Mesenteric fat pad (tissue), 1 donor: Measurements from ENCODE around the gene DARS1. TPM values are rescaled to one million over a fixed set of nuclear protein-coding genes. Genes with fewer than 3 reads are reported as not detected.

Experiments used
- DNase-seq: peaks from one replicate; pipeline ENCODE4 v3.0.0-alpha.2; 2020; ENCODE audit warnings: low spot score
- total RNA-seq: library from RNA; stranded (reverse); fragmentation: NEBNext Ultra II Directional; extraction: Animal tissue kit (Norgen Biotek cat#: 25700); gene quantifications from one replicate; pipeline ENCODE4 v1.2.1, GENCODE V29; 2021
- donor health status: DM: yes; HTN: yes; CAD: no.

The DARS1 gene
- total RNA-seq, 1 donor from 2014 or later = 62.8 TPM

- DNase-seq = no peak
These were observed 37.9 kb downstream of the DARS1 start for GRCh38 chr2:135947483-135947882.

GRCh38 chr2:135945526-135945925, 39.9 kb downstream of the DARS1 start:
- DNase-seq = no peak

- no peak for DNase-seq
These were observed 40.8 kb downstream of the DARS1 start for GRCh38 chr2:135944625-135945024.

- no peak for DNase-seq
These were observed 42.3 kb downstream of the DARS1 start for GRCh38 chr2:135942936-135943688.

- no peak for DNase-seq
These were observed 48.9 kb downstream of the DARS1 start for GRCh38 chr2:135936524-135936923.

GRCh38 chr2:135935914-135936313, 49.5 kb downstream of the DARS1 start:
- DNase-seq = no peak

DNA sequence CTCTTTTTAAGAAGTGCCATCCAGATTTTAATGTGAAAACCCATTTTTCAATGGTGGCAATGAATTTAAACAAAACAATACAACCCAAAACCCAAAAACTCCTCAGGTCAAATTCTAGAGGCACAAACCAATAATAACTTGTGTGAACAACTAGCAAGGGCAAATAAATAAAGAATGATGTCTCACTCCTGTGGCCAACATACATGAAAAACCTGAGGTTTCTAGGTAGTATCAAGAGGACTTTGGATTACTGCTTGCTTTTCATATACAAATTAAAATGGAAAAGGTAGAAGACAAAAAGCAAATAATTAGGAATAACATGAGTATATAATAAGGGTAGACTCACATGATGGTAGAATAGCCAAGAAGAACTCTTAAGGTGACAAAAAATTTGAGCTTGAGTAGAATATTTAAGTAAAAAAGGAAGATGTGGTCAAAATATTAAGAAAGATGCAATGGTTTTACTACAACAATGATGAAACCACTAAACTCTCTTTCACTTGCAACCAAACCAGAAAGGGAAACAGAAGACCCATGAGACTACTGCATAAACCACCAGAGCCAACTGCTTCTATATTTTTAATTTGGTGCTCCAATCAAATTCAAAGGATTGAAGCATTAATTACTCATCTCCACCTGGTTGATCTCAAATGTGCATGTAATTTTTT, 53.5 kb downstream of the DARS1 start:
- no peak for DNase-seq

DNA sequence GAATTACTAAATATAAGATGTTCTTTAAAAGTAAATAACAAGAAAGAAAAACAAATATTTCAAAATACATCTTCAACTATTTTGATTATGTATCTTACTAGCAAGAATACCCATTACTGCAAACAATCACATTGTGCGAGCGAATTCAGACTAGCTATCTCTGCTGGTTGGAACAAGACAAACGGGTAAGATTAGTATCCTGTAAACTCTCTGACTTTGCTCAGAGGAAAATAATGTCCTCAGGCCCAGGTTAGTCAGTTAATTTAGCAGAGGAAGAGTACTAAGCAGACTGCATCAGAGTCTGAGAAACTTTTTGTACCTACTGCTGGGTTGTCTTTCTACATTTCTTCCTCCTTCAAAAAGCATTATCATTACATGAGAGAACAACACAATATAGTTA, 58.8 kb downstream of the DARS1 start:
- DNase-seq = no peak

DNA sequence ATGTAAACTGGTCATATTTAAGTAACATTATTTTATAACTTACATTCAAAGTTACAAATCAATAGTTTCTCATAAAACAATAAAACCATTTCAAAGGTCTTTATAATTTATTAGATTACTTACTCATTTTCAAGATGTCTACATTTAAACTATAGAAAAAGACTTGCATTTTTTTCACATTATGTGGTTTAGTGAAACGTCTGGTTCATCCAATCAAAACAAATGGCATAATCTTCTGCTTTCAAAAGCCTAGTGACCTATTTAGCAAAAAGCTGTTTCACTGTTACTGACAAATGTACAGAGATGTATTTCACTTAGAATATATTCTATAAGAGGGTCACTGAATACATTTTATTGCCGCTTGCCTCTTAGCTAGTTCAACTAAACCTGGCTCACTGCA, 59.9 kb downstream of the DARS1 start:
- no peak for DNase-seq

- DNase-seq = no peak
These were observed 69.2 kb downstream of the DARS1 start for GRCh38 chr2:135916207-135916606.

DNA sequence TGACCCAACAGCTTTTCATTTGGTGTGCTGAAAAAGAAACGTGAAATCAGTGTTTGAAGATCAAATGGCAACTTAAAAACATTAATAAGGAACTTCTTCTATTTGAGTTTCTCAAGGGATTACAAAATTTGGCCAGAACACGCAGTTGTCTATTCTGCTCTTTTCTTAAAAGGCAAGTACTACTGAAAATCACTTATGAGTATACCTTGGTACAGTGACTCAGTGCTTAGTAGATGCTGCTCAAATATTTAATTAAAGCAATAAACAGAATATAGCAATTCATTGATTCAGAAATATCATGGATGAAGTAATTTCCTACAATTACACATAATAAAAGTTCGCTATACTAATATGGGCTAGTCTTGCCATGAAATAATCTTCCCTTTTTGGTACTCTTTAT, 70.9 kb downstream of the DARS1 start:
- DNase-seq = no peak

DNA sequence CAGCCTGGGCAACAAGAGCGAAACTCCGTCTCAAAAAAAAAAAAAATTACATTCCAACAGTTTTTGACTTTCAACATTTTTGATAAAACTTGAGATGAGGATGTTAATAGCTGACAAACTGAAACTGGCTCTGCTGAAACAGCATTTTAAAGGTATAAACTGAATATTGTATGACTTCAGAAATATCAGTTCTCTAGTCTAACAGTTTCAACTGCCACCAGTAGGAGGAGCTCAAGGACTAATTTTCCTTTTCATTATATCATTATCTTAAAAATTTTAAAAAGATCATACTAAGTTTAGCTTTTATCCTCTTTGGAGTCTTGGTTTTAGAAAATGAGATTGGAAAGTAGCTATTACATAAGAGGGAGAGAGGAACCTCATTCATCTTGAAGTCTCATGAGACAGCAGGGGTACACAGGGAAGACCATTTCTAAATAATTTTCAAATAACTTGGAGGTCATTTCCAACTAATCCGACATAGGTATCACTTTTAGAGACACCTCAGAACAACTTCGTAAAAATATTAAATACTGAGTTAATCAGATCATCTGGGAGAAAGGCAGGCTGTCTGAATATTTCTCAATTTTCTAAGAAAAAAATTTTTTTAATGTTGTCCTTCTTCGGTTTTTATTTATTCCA, 71.6 kb downstream of the DARS1 start:
- DNase-seq = no peak

DNA sequence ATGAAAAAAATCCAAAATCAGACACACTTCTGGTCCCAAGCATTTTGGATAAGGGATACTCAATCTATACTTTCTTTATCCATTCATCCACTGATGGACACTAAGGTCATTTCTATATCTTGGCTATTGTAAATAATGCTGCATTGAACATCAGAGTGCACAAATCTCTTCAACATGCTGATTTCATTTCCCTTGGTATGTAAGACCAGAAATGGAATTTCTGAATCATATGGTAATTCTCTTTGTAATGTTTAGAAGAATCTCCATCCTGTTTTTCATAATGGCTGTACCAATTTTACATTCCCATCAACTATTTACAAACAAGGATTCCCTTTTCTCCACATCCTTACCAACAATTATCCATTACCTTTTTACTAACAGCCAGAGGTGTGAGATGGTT, 75.5 kb downstream of the DARS1 start:
- no peak for DNase-seq

DNA sequence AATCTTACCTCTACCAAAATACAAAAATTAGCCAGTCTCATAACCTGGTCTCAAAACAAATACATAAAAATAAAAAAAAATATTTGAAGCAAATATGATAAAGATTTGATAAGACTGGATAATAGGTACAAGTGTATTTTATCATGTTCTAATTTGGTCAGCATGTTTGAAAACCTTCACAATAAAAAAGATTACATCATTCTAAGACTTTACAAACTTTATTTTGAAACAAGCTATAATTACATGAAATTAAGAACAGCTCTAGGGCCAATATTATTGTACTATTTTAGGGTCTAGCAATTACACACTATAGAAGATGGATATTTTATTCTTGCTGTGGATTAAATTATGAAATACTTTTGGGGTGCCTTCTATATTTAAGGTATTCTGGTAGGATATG, 79.7 kb downstream of the DARS1 start:
- DNase-seq = no peak

GRCh38 chr2:135904341-135904989, 81.0 kb downstream of the DARS1 start:
- DNase-seq = no peak

DNA sequence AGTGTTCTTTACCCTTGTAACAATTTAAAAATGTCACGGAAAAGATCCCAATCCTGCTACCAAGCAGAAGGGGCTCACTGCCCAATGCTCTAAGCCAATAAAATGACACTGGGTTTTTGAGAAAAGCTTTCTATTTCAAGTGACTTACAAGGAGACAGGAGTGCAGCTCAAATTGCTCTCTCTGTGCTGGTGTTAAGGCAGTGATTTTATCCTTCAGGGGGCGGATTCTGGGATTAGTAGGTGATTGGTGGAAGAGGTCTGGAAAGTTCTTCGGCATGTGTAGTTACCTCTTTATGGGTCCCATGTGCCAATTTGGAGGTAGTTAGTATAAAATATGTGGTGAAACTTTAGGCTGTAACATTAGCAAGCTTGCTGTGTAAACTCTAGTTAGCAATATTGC, 81.8 kb downstream of the DARS1 start:
- DNase-seq = no peak

- DNase-seq = no peak
These were observed 85.9 kb downstream of the DARS1 start for GRCh38 chr2:135899567-135899966.

GRCh38 chr2:135898234-135898786, 87.1 kb downstream of the DARS1 start:
- no peak for DNase-seq

DNA sequence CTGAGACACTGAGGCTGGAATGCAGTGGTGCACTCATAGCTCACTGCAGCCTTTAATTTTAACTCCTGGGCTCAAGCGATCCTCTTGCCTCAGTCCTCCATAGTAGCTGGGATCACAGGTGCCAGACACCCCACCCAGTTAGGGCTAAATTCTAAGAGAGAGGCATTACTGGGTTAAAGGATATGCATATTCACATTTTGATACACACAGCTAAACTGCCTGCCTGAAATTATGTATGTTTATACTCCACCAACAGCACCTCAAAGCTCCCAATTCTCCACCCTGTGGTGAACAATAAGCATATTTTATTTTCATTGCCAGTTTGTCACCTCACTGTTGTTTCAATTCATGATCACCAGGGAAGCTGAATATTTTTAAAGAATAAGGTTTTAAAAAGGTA, 90.5 kb downstream of the DARS1 start:
- DNase-seq = no peak

DNA sequence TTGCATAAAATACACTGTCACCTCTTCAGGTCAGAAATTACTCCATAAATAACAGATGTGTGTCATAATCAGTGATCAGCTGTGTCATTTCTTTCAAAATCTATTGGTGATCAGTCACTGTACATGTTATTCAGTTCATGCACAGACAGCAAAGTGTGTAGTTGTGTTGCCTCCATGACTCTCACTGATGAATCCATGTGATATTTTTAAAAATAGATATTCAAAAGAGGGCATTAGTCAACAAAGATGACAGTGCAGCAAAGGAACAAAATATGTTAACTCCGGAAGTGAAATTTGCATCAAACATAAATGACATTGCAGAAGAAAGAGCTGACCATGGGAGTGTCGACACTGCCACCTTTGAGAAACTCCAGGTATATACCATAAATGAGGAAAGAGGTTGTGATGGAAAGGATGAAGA, 92.0 kb downstream of the DARS1 start:
- DNase-seq = no peak

DNA sequence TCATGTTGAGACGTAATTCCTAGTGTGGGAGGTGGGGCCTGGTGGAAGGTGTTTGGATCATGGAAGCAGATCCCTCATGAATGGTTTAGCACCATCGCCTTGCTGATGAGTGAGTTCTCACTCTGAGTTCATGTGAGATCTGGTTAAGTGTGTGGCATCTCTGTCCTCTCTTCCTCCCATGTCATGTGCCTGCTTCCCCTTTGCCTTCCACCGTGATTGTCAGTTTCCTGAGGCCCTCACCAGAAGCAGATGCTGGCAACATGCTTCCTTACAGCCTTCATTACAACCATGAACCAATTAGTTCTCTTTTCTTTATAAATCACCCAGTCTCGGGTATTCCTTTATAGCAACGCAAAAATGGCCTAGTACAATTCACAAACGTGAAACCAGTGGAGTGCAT, 94.6 kb downstream of the DARS1 start:
- no peak for DNase-seq

DNA sequence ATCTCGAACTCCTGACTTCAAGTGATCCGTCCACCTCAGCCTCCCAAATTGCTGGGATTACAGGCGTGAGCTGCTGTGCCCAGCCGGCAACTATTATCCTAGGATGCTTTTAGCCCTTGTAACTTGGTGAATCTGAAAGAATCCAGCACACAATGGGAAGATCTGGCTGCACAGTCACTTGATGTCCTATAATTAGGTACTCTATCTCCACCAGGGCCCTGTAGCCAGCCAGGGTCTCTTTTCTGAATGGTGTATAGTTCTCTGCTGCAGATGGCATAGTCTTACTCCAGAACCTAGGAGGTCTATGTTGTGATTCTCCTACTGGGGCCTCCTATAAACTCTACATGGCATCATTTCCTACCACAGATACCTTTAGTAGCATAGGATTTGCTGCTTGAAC, 95.3 kb downstream of the DARS1 start:
- DNase-seq = no peak
